Loucy (cell line): Measurements from ENCODE around the gene EEF1A1.
"Not testable (repeated sequence)": the region's sequence is repeated elsewhere in the genome, so short reads cannot be mapped to it uniquely, and the experiment has no call there.

ENCODE experiments used
- H2AFZ ChIP-seq: fragments of 200-600 bp; sonication (generic); 2 replicates; pipeline ENCODE4 v1.6.0; 2016; ENCODE audit warnings: antibody characterized with exemption, mild to moderate bottlenecking, low read length, moderate library complexity
- H3F3A ChIP-seq: fragments of 200-600 bp; 2 replicates; pipeline ENCODE4 v1.6.0; 2016; ENCODE audit warnings: antibody characterized with exemption, low read depth, mild to moderate bottlenecking
- H3K27me3 ChIP-seq: fragments of 200-600 bp; sonication (generic); 2 replicates; pipeline ENCODE4 v1.6.1; 2014; ENCODE audit warnings: low read length, mild to moderate bottlenecking; ENCODE audit not compliant: insufficient read depth, poor library complexity, severe bottlenecking
- H3K36me3 ChIP-seq: fragments of 200-600 bp; sonication (generic); 2 replicates; pipeline ENCODE4 v1.6.1; 2016; ENCODE audit warnings: low read length; ENCODE audit not compliant: insufficient read depth
- H3K4me1 ChIP-seq: fragments of 200-600 bp; sonication (generic); 2 replicates; pipeline ENCODE4 v1.5.1; 2014; ENCODE audit warnings: low read length, mild to moderate bottlenecking; ENCODE audit not compliant: insufficient read depth, poor library complexity, severe bottlenecking
- H3K4me2 ChIP-seq: fragments of 200-600 bp; sonication (generic); 2 replicates; pipeline ENCODE4 v1.6.0; 2014; ENCODE audit warnings: antibody characterized with exemption, low read length, low read depth, mild to moderate bottlenecking; ENCODE audit not compliant: poor library complexity, severe bottlenecking
- H3K4me3 ChIP-seq: fragments of 200-600 bp; sonication (generic); 2 replicates; pipeline ENCODE4 v1.5.1; 2014; ENCODE audit warnings: low read length, mild to moderate bottlenecking, mixed read lengths; ENCODE audit not compliant: poor library complexity, severe bottlenecking
- H3K79me2 ChIP-seq: fragments of 200-600 bp; sonication (generic); 2 replicates; pipeline ENCODE4 v1.6.1; 2014; ENCODE audit warnings: low read length; ENCODE audit not compliant: insufficient read depth
- H3K9ac ChIP-seq: fragments of 200-600 bp; sonication (generic); 2 replicates; pipeline ENCODE4 v1.6.0; 2014; ENCODE audit warnings: mild to moderate bottlenecking, low read depth, low read length, moderate library complexity; ENCODE audit not compliant: poor library complexity, severe bottlenecking
- H3K9me2 ChIP-seq: fragments of 200-600 bp; sonication (generic); replicated peaks from 2 replicates; pipeline ENCODE4 v1.6.1; 2016; ENCODE audit warnings: low read depth, low read length, mixed read lengths
- H3K9me3 ChIP-seq: fragments of 200-600 bp; sonication (generic); 2 replicates; pipeline ENCODE4 v1.6.1; 2014; ENCODE audit warnings: mild to moderate bottlenecking, antibody characterized with exemption, low read length, low read depth; ENCODE audit not compliant: insufficient read depth
- H4K20me1 ChIP-seq: fragments of 200-600 bp; sonication (generic); 2 replicates; pipeline ENCODE4 v1.6.0; 2014; ENCODE audit warnings: antibody characterized with exemption, low read length, mild to moderate bottlenecking; ENCODE audit not compliant: insufficient read depth, poor library complexity, severe bottlenecking
- CTCF ChIP-seq: fragments of 200-600 bp; sonication (generic); conservative IDR thresholded peaks from 2 replicates; pipeline ENCODE4 v1.5.1; 2014; ENCODE audit warnings: mild to moderate bottlenecking, antibody characterized with exemption, low read length
- EZH2phosphoT487 ChIP-seq: fragments of 200-600 bp; IDR thresholded peaks from 2 replicates; pipeline ENCODE4 v1.6.1; 2018; ENCODE audit warnings: antibody characterized with exemption, mild to moderate bottlenecking, moderate library complexity, borderline replicate concordance

Gene EEF1A1

GRCh38 chr6:73518100-73518981, 2.5 kb downstream of the EEF1A1 start:
- peak overlapping the region; percentile 100 for H3K4me3 ChIP-seq
- H3F3A ChIP-seq, result peaks cover 18% of the 10 kb centered on the region
- not testable (repeated sequence) for H3K9me2 ChIP-seq, H2AFZ ChIP-seq, H3K9me3 ChIP-seq
- H3K27me3 ChIP-seq, result peaks cover 12% of the 10 kb centered on the region
- peaks cover 70% of the 10 kb centered on the region for H4K20me1 ChIP-seq
- peak overlapping the region; percentile 96 for H3K4me2 ChIP-seq
- H3K4me1 ChIP-seq, result peaks cover 26% of the 10 kb centered on the region
- H3K36me3 ChIP-seq, result peaks cover 57% of the 10 kb centered on the region
- peaks cover 81% of the 10 kb centered on the region for H3K79me2 ChIP-seq
- H3K9ac ChIP-seq, result peak overlapping the region; percentile 100

GRCh38 chr6:73516514-73517489, 4.0 kb downstream of the EEF1A1 start:
- Histone ChIP-seq H3K4me3 (peak overlapping the region; percentile 62), H3K4me1 (peaks cover 14% of the 10 kb centered on the region), H3K27me3 (peaks cover 12% of the 10 kb centered on the region), H3K9me2 (no peaks in the 10 kb centered on the region), H3K79me2 (peaks cover 65% of the 10 kb centered on the region), H3K9me3 (no peaks in the 10 kb centered on the region), H3F3A (peaks cover 18% of the 10 kb centered on the region), H3K9ac (no peak overlapping the region), H3K36me3 (peaks cover 57% of the 10 kb centered on the region), H2AFZ (no peak overlapping the region), H4K20me1 (peaks cover 72% of the 10 kb centered on the region), H3K4me2 (peak overlapping the region; percentile 96)
- no peak for TF ChIP-seq CTCF
- no peak for TF ChIP-seq EZH2phosphoT487

- peaks cover 56% of the 10 kb centered on the region for H3K79me2 ChIP-seq
- peak overlapping the region; percentile 62 for H3K4me3 ChIP-seq
- H3K9me3 ChIP-seq, result no peaks in the 10 kb centered on the region
- TF ChIP-seq CTCF, result no peak
- no peak for TF ChIP-seq EZH2phosphoT487
- no peaks in the 10 kb centered on the region for H3K9me2 ChIP-seq
- H3K4me2 ChIP-seq, result peak overlapping the region; percentile 96
- H3F3A ChIP-seq, result peaks cover 18% of the 10 kb centered on the region
- H3K36me3 ChIP-seq, result peaks cover 52% of the 10 kb centered on the region
- H3K4me1 ChIP-seq, result peaks cover 13% of the 10 kb centered on the region
- no peak overlapping the region for H2AFZ ChIP-seq
- no peak overlapping the region for H3K9ac ChIP-seq
- H3K27me3 ChIP-seq, result peaks cover 6% of the 10 kb centered on the region
- peaks cover 67% of the 10 kb centered on the region for H4K20me1 ChIP-seq
Observed at GRCh38 chr6:73515204-73515655, 5.6 kb downstream of the EEF1A1 start.
